A549 (cell line): ENCODE data around the gene KIAA1671.

Source experiments
- CBX2 ChIP-seq: fragments of 200-600 bp; sonication (generic); IDR thresholded peaks from 2 replicates; pipeline ENCODE4 v1.6.1; 2016; ENCODE audit warnings: low read depth, mild to moderate bottlenecking, borderline replicate concordance
- CTCF ChIP-seq: fragments of >200 bp; sonication (Bioruptor Twin); formaldehyde crosslinking; IDR thresholded peaks from 3 replicates; pipeline ENCODE4 v1.5.1; 2016
- EP300 ChIP-seq, 2 experiments: fragments of >200 bp; sonication (Bioruptor Twin); formaldehyde crosslinking; IDR thresholded peaks; 2 replicates in 1 of 2; 3 replicates in 1 of 2; pipeline ENCODE4 v1.6.1; 2016 to 2017
- MYC ChIP-seq: IDR thresholded peaks from 2 replicates; pipeline ENCODE4 v1.6.1; 2012; ENCODE audit warnings: mild to moderate bottlenecking, inconsistent platforms, low read length, improper control_type of control experiment, borderline replicate concordance
- SREBF2 ChIP-seq: fragments of 450-650 bp; IDR thresholded peaks from 2 replicates; pipeline ENCODE4 v1.6.1; 2014; ENCODE audit warnings: mild to moderate bottlenecking, moderate library complexity

GRCh38 chr22:25216230-25216629 lies 263.7 kb downstream of the KIAA1671 start:
- TF ChIP-seq CTCF (no peak), SREBF2 (no peak), MYC (no peak), CBX2 (no peak), EP300 (IDR thresholded peaks at IDR 0.05) (no peak)
